ENCODE data around the gene RNF213.

DNA sequence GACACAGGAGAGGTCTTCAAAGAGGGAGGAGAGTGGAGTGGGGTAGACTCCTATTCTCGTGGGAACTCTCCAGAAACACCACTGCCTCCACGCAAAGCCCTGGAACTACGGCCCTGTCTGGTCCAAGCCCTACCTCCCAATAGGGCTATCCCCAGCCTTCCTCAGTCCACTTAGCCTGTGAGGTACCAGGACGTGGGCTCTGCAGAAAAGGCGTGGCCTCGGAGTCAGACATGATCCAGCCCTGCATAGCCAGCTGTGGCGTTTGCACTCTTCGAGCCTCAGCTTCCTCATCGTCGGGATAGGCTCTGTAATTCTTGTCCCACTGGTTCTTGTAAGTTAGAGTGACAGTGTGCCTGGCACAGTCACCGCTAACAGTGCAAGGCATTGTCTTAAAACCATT is 168.1 kb downstream of the RNF213 start:
- TF ChIP-seq, protein P1, sequence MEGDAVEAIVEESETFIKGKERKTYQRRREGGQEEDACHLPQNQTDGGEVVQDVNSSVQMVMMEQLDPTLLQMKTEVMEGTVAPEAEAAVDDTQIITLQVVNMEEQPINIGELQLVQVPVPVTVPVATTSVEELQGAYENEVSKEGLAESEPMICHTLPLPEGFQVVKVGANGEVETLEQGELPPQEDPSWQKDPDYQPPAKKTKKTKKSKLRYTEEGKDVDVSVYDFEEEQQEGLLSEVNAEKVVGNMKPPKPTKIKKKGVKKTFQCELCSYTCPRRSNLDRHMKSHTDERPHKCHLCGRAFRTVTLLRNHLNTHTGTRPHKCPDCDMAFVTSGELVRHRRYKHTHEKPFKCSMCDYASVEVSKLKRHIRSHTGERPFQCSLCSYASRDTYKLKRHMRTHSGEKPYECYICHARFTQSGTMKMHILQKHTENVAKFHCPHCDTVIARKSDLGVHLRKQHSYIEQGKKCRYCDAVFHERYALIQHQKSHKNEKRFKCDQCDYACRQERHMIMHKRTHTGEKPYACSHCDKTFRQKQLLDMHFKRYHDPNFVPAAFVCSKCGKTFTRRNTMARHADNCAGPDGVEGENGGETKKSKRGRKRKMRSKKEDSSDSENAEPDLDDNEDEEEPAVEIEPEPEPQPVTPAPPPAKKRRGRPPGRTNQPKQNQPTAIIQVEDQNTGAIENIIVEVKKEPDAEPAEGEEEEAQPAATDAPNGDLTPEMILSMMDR (optimal IDR thresholded peaks at IDR 0.05 in 1 of 3, IDR thresholded peaks at IDR 0.05 in 1 of 3, conservative IDR thresholded peaks at IDR 0.05 in 1 of 3; ENCODE audit: extremely low read depth in 1 of 3, insufficient read depth in 2 of 3, low read length in 3 of 3): no peak
- no peak for TF ChIP-seq EZH2 (IDR thresholded peaks at IDR 0.05; ENCODE audit: low read length)

All from keratinocyte (primary cell).